ENCODE results near the gene EP400.

- TF ChIP-seq, protein P1, sequence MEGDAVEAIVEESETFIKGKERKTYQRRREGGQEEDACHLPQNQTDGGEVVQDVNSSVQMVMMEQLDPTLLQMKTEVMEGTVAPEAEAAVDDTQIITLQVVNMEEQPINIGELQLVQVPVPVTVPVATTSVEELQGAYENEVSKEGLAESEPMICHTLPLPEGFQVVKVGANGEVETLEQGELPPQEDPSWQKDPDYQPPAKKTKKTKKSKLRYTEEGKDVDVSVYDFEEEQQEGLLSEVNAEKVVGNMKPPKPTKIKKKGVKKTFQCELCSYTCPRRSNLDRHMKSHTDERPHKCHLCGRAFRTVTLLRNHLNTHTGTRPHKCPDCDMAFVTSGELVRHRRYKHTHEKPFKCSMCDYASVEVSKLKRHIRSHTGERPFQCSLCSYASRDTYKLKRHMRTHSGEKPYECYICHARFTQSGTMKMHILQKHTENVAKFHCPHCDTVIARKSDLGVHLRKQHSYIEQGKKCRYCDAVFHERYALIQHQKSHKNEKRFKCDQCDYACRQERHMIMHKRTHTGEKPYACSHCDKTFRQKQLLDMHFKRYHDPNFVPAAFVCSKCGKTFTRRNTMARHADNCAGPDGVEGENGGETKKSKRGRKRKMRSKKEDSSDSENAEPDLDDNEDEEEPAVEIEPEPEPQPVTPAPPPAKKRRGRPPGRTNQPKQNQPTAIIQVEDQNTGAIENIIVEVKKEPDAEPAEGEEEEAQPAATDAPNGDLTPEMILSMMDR (IDR thresholded peaks at IDR 0.05; ENCODE audit: low read depth, low read length) = no peak
- TF ChIP-seq EZH2phosphoT487 (IDR thresholded peaks at IDR 0.05; ENCODE audit: low read depth) = no peak
Observed at GRCh38 chr12:132117558-132117875, 167.8 kb downstream of the EP400 start.

Measured in OCI-LY3 (cell line).